GM21367 (cell line): ENCODE data around the gene TRPV5.

Experiments
- ATAC-seq: cut with Tn5 transposase; IDR thresholded peaks from one replicate; pipeline ENCODE4 v1.9.1; 2021; ENCODE audit not compliant: unreplicated experiment

TRPV5 gene

GRCh38 chr7:142887282-142888015 lies 46.1 kb downstream of the TRPV5 start:
- no peak for ATAC-seq

- ATAC-seq: no peak
These were observed 46.7 kb downstream of the TRPV5 start for GRCh38 chr7:142886866-142887265.

- no peak for ATAC-seq
These were observed 48.0 kb downstream of the TRPV5 start, which contains the start of gene TRPV6 for GRCh38 chr7:142885311-142886230. Gene TRPV6 (minus strand): TSS chr7:142885745.

- ATAC-seq: no peak
These were observed 49.3 kb downstream of the TRPV5 start for GRCh38 chr7:142884286-142884640.

GRCh38 chr7:142883571-142884285 lies 49.8 kb downstream of the TRPV5 start:
- ATAC-seq: no peak

GRCh38 chr7:142883145-142883544 lies 50.4 kb downstream of the TRPV5 start:
- ATAC-seq: no peak

GRCh38 chr7:142882338-142882678 lies 51.2 kb downstream of the TRPV5 start:
- ATAC-seq: no peak

- no peak for ATAC-seq
These were observed 51.8 kb downstream of the TRPV5 start for GRCh38 chr7:142881586-142882337.

- ATAC-seq: peak; percentile 80
These were observed 52.6 kb downstream of the TRPV5 start for GRCh38 chr7:142880876-142881505.

GRCh38 chr7:142879060-142879459 lies 54.5 kb downstream of the TRPV5 start:
- ATAC-seq: no peak

- no peak for ATAC-seq
These were observed 55.2 kb downstream of the TRPV5 start for GRCh38 chr7:142878315-142878714.

- ATAC-seq: no peak
These were observed 56.3 kb downstream of the TRPV5 start for GRCh38 chr7:142876991-142877910.

- ATAC-seq: no peak
These were observed 57.1 kb downstream of the TRPV5 start for GRCh38 chr7:142876236-142876960.

- ATAC-seq: no peak
These were observed 58.1 kb downstream of the TRPV5 start for GRCh38 chr7:142875456-142875855.

- no peak for ATAC-seq
These were observed 58.7 kb downstream of the TRPV5 start for GRCh38 chr7:142874837-142875236.

- no peak for ATAC-seq
These were observed 59.1 kb downstream of the TRPV5 start for GRCh38 chr7:142874409-142874808.

- ATAC-seq: no peak
These were observed 59.7 kb downstream of the TRPV5 start for GRCh38 chr7:142873871-142874270.

- peak; percentile 84 for ATAC-seq
These were observed 60.2 kb downstream of the TRPV5 start for GRCh38 chr7:142873281-142873784.
